ENCODE measurements around the gene GRXCR2.

GRXCR2 gene

DNA sequence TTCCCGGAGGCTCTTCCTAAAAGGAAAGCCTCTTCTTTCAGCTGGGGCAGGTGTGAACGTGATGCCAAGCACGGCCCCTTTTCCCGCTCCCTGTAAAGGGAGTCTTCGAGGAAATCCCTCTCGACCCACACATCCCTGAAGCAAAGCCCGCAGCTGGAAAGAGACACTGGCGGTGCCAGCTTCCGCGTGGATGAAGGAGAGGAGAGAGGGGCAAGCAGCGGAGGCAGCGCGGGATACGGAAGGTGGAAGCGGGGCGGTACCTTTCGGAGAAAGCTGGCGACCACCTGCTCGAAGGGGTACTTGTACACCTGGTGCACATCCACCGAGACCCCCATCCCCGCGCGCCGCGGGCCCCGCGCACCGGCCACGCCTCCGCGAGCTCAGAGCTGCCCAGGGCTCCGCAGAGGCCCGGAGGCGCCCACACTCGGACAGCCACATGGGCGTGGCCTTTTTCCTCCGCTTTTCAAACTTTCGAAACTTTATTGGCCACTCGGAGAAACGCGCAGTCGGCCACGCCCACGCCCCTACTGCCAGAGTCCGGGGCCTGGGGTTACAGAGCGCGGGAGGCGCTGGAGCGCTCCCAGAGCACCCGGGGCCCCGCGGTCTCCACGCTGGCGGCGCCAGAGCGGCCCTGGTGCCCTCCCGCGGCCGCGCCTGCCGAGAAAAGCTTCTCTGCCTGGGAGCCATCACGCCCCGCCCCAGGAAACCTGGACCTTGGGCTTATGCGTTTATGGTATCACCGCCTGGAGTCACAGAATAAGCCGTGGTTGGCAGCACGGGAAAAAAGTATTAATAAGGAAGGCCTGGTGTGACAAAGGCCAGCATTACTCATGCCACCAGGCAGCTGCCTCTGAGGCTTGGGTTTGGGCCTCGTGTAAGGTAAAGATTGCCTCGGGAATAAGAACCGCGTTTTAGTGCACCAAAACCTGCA is 37.6 kb downstream of the GRXCR2 start, which contains the start of gene PRELID2:
Gene PRELID2 (minus strand): TSS at position 426 of the 931 bp plus-strand sequence. CDS start 91 bp downstream, at position 335.
- peak; percentile 89 for DNase-seq

DNA sequence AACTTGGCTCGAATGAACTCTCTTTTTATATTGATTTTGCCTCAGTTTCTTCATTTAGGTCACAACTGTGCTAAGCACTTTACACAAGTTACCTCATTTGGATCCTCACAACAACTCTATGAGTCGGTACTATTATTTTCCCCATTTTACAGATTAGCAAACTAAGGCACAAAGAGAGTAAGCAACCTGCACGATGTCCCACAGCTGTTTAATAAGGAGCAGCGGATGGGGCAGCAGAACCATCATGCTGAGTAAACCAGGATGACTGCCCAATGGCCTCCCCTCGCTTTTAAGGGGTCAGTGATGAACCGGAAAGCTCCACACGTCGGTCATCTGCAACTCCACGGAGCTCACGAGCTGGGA is 38.3 kb downstream of the GRXCR2 start:
- no peak for DNase-seq

DNA sequence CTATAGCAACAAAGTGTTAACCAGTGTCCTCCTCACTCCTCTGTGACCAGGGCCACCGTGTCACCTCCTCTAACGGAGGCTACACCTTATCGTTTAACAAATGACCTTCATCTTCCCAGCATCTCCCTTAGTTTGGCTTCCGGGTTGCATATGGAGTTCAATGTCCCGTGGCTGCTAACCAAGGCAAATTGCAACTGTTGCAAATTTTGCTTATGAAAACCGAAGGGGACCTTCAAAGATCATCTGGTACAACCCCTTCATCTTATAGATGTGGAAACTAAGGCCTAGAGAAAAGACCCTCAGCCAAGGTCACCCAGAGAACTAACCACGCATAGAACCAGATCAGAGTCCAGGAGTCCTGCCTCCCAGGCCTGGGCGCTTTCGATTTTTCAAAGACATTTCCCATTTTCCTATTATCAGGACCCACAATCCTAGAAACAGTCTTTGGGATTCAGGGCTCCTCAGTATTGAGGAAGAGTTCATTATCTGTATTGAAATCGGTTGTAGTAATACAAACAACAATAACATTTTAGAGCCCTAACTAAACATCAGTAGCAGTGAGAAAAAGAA is 39.1 kb downstream of the GRXCR2 start:
- DNase-seq, result no peak

DNA sequence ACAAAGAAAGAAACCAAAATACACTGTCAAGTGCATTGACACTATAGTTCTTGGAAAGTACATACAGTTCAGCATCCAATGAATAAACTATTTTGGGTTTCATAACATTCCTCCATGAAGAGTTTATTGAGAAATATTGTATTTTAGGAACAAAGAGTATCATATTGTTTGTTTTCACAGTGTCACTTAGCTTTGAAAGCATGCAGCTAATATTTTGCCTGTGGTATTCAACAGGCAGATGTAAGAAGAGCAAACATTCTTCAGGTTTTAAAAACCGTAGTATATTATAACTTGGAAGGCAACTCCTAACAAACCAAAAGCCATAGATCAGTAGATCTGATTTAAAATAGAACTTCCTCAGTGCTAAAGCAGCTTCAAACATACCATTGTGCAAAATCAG is 42.2 kb downstream of the GRXCR2 start:
- DNase-seq, result peak; percentile 55

DNA sequence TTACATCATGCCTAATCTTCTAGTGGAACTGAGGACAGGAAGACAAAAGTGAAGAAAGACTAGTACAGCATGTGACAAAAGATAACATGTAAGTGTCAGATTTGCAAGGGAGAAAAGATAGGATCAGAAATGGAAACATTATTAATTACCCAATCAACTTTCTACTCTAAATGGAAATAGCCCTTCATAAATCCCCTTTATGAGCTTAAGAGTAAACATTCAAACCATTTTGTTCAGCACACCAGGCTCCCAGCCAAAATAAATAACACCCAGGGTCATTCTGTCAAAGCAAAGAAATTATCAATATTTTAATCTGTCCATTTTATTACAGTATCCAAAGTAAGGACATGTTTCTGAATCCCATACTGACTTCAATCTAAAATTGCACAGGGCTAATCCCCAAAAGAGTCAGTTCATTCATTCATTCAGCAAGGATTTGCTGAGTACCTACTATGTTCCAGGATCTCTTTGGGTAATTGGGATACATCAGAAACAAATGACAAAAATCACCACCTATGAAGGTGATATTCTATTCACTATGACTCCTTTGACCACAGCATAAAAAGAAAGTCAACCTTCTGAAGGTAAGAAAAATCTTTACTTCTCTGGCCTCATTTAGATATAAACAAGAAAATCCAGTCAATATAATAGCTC is 43.0 kb downstream of the GRXCR2 start:
- no peak for DNase-seq

DNA sequence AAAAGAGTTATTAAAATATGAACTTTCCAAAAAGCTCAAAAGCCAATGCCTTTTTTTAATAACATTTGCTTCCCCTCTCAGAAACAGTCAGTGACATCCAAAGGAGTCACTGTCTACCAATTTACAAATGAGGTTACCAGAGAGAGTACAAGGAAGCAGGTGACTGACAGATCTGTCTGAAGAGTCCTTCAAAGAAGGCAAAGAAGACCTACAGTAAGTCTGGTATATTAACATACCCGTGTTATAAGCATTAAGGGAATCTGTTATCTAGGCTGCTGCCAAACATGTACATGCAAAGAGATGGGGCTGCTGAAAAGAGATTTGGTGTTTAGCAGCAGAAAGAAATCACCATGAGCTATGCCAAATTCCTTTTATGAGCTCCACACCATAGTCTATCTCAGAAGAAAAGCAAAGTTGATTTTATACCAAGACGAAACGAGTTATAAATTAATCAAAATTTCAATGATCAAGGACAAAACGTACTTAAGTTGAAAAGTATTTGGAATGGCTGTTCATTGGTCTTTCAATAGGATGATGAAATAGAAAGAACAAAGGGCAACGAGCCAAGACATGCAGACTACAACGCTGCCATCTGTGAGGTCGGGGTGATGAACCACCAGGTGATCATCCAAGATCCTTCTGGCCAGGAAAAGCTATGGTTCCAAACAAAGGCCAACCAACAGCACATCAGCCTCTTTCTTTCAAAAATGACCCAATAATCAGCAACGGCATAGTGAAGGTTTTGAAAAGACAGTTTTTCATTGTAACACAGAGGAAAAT is 45.7 kb downstream of the GRXCR2 start:
- DNase-seq, result no peak

DNA sequence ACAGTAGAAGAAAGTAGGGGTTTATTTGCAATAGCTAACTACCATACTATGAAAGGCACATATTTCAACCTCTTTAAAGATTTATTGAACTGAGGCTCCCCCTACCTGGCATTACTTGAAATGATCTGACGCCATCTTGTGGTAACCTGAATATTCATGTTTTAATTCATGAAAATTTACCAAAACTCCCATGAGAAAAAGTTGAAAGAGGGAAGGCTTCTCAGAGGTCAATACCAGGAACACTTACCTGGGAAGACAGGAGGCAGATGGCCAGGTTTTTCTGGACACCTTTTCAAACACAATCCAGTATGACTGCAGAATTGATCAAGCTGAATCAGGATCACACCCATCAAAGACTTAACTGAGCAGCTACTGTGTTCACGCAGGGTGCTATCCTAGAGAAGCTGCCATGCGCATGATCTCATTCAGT is 47.0 kb downstream of the GRXCR2 start:
- peak; percentile 66 for DNase-seq

DNA sequence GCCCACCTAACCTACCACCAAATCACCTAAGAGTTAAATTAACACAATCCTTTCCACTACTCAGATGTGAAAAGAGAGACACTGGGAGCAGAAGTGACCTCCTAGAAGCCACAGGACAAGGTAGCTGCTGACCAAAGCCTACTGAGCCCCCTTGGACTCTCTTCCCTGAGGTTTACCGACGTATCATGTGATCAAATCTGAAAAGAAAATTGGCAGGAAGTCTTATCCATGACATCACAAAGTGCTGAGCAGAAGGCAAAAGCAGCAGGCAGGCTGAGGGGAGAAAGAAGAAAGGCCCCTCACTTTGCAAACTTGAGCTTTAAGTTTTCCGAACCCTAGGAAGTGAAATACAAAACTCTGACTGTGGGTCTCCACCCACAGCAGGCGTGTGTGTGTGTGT is 48.8 kb downstream of the GRXCR2 start:
- peak; percentile 24 for DNase-seq

DNA sequence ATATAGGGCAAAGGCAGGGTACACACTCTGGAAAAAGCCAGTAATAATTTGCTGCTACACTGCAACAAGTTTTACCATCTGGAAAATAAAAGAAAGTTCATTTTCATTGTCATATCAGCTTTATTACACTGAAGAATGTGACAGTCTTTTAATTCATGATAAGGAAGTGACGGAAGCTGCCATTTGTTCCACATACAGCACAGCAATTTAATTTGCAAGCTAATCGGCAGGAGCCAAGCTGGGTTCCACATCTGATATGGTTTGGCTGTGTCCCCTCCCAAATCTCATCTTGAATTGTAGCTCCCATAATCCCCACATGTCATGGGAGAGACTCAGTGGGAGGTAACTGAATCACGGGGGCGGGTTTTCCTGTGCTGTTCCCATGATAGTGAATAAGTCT is 54.2 kb downstream of the GRXCR2 start:
- DNase-seq, result no peak

DNA sequence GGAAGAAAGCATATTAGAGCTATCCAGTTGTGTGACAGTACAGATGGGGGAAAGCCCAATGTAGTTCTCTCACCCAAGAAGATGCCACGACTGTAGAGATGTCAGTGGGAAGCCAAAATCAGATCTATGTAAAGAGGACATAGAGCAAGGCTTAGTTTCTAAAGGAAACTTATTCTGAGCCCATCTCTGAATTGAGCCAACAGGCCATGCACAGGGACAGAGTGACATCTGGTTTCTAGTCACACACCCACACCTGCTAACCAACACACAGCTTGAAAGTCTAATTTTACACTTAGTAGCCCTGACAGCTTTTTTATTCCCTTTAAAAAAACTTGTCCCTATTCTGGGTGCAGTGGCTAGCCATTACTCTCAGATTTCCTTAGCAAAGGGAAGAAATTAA is 59.9 kb downstream of the GRXCR2 start:
- DNase-seq, result no peak

DNA sequence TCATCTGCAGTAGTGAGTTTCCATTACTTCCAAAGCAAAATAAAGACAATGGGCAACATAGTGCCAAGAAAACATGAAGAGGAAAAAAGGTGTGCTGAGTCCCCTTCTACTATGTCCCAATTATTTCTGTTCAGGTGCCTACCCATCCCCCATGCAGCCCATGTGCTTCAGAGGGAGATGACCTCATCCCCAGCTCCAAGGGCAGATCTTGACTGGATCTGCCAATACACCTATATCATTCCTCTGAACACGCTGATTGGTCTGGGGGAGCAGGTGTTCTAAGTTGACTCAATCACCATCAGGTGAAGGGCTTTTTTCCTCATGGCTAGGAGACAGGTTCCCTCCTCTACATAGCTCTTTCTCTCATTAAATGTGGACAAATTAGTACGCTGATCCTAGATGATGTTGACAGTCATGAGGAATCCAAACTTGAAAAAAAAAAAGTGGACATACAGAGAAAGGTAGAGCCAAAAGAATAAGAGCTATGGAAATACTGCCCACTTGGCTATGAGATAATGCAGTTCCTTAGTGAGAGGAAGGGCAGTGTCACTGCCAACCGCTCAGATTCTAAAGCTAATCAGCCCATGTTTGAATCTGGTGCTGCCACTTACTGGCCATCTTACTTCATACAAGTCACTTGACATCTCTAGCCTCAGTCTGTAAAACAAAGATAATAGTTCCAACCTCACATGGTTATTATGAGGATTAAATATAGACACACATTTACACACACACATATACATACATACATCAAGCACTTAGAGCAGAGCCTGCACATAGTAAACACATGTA is 60.8 kb downstream of the GRXCR2 start:
- peak; percentile 55 for DNase-seq

All from fibroblast of skin of scalp (primary cell).